NCI-H526 (cell line): ENCODE measurements around the gene DDX3Y.

Source experiments
- DNase-seq, 2 experiments: peaks; one replicate each; lab custom pipeline; 2025; lab: John Stamatoyannopoulos, UW

Gene DDX3Y

DNA sequence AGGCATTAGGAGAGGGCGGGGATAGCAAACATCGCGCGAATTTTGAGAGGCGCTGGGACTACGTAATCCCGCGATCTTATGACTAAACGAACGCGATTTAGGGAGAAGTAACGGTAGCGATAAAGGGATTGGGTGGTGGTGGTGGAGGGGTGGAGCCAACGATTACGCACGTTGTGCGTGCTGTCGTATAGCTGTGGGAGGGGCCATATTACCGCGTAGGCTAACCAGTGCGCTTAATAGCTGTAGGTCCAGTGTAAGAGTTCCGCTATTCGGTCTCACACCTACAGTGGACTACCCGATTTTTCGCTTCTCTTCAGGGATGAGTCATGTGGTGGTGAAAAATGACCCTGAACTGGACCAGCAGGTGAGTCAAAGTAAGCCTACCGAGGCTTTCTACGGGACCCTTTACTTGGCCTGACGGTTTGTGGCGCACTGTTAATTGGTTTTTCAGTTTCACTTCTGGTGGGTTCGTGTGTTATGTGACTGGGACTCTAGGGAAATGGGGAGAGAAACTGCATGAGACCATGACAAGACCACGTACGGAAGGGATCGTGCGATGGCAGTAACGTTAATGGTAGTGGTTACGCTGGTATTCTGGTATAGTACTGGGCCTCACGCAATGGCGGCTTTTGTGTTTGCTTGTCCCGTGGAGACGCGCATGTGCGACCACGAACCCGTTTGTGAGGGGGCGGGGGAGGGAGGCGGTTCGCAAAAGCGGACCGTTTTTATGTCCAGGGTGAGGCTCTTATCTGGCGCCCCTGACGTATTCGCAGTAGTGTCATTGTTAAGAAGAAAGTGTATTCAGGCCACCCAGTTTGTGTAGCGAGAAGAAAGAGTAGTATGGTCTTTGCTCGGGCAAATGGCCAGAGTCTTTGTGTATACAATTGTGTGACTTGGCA lies at the start of gene DDX3Y:
DDX3Y (plus strand) TSS at position 251 of the 899 bp plus-strand sequence; CDS start at position 320, 69 bp downstream.
- DNase-seq: peak; percentile 70 to 76

DNA sequence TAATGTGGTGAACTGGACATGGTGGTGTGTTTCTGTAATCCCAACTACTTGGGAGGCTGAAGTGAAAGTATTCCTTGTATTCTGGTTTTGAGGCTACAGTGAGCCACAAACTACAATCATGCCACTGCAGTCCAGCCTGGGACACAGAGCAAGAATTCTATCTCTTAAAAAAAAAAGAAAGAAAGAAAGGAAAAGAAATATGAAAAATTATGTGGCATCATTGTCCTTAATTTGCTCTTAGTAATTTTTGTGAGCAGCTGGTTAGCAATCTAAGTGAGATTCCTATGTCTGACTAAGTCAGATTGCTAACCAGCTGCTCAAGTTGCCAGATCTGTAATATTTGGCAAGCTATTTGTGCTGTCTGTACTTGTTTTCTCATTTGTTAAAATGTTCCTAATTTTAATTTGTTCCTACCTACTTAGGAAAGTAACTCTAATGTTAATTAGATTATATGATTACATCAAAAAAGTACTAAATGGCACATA lies 48.8 kb upstream of the DDX3Y start:
- DNase-seq: no peak

DNA sequence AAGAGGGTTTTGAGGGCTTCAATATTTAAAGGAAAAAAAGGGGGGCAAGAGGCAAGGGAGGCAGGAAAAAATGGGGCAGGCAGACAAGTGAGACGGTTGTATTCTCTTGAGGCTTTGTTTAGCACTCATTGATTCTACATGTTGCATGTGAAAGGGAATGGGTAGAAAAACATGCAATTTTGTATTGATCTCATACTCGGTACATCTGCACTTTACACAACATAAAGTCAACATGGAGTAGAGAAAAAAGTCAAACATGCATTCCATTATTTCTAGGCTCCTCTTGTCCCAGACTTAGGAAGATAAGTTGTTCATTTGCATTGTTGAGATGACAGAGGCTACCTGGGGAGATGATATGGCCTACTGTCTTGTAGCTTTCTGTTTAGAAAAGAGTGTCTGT lies 36.7 kb upstream of the DDX3Y start:
- no peak for DNase-seq

DNA sequence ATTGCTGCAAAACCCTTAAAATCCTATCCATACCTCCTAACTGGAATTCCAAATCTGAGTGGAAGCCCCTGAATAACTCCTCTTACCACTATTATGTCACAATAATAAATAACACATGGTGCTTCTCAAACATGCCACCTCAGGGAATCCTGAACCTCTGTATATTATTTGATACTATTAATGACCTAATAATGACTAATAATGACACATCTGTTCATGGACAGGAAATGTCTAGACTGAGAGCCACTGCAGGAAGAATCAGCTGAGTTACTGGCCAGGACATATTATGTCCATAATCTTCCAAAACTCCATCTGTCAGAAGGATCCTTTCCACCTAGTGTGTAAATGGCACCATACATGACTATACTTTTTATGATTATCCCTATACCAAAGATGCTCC lies 7.7 kb upstream of the DDX3Y start:
- DNase-seq: no peak

DNA sequence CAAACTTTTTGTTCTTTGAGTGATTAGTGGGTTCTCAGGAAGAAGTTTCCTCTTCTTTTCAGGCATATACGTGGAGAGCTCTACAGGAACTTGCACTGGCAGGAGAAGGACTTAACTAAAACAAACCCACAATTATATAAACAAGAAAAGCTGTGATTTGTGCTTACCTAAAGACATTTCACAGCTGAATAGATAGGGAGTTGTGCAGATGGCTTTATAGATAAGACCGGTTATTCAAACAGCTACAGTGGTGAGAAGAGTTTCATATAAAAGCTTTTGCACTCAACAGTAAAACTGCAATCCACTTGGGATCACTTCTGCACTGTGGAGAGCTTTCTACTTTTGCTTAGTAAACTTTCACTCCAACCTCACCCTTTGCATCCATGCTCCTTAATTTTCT lies 6.1 kb upstream of the DDX3Y start:
- no peak for DNase-seq

GRCh38 chrY:12905517-12905872 lies 827 bp downstream of the DDX3Y start:
- DNase-seq: peak; percentile 31 to 47

DNA sequence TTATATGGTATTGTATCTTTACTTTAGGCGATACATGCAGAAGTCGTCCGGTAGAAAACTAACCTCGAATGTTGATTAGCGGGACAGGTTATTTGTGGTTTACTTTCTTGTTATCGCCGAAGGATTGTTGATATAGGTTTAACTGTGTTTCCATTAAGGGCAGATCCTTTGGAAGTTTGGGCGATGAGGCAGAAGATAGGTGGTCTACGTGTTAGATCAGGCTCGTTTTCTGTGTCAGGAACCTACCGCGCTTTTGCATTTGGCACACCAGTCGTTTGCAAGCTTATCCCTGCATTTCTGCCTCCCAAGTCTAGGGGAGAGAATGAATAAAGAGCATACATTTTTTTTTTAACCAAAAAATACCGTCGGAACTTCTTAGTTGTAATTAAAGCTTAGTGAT lies 1.2 kb downstream of the DDX3Y start:
- DNase-seq: no peak

DNA sequence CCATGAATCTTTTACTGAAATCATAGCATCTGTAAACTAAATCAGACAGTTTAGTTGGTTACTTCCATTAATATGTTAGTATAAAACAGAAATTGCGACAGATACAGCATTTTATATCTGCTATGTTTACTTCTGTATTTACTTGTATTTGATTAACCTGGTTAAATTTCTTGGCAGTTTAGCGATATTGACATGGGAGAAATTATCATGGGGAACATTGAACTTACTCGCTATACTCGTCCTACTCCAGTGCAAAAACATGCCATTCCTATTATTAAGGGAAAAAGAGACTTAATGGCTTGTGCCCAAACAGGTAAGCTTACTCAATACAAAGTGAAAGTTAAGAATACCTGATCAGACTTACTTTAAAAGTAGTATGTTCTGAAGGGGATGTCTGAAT lies 8.9 kb downstream of the DDX3Y start:
- no peak for DNase-seq

- DNase-seq: no peak
Observed at GRCh38 chrY:12928043-12928442, 23.4 kb downstream of the DDX3Y start.

- no peak for DNase-seq
Observed at GRCh38 chrY:12941725-12942687, 37.3 kb downstream of the DDX3Y start.
